CD14-positive monocyte (primary cell): Measurements from ENCODE around the gene PPM1K. TPM values are rescaled to one million over a fixed set of nuclear protein-coding genes. Genes with fewer than 3 reads are reported as not detected.
A peak's percentile ranks its signal among the peaks of the same experiment; 100 is the strongest.

Experiments used
- DNase-seq, 3 donors: peaks; one replicate each; pipeline ENCODE4 v3.0.0-alpha.2; 2011 to 2022
- H2AFZ ChIP-seq: 2 replicates; pipeline ENCODE4 v1.6.0; 2012; ENCODE audit warnings: mild to moderate bottlenecking, low read depth, low read length, inconsistent platforms; ENCODE audit not compliant: insufficient read depth, poor library complexity, severe bottlenecking
- H3K27ac ChIP-seq, 2 donors: 1 replicate in 1 of 2; 2 replicates in 1 of 2; pipeline ENCODE4 v1.5.1; 2012 to 2013; ENCODE audit warnings: low read length in 2 of 2, control low read depth in 1 of 2, inconsistent platforms in 1 of 2, low read depth in 1 of 2, mild to moderate bottlenecking in 1 of 2
- H3K27me3 ChIP-seq, 2 donors: one replicate each; pipeline versions ENCODE4 v1.6.0 to v1.6.1; 2011 to 2013; ENCODE audit warnings: low read length in 2 of 2; ENCODE audit not compliant: control insufficient read depth in 2 of 2, insufficient read depth in 2 of 2
- H3K36me3 ChIP-seq, 2 donors: replicated peaks in 1 of 2; 1 replicate in 1 of 2; 2 replicates in 1 of 2; pipeline versions ENCODE4 v1.5.1 to v1.6.1; 2012 to 2013; ENCODE audit warnings: low read length in 2 of 2, control low read depth in 1 of 2, inconsistent platforms in 1 of 2, mild to moderate bottlenecking in 1 of 2; ENCODE audit not compliant: insufficient read depth in 2 of 2, control insufficient read depth in 1 of 2
- H3K4me1 ChIP-seq, 2 donors: 1 replicate in 1 of 2; 2 replicates in 1 of 2; pipeline versions ENCODE4 v1.5.1 to v1.6.1; 2012 to 2013; ENCODE audit warnings: low read length in 2 of 2, control low read depth in 1 of 2, inconsistent platforms in 1 of 2, mild to moderate bottlenecking in 1 of 2, moderate library complexity in 1 of 2; ENCODE audit not compliant: insufficient read depth in 2 of 2, control insufficient read depth in 1 of 2
- H3K4me2 ChIP-seq: replicated peaks from 2 replicates; pipeline ENCODE3; 2012; ENCODE audit warnings: low read length, moderate library complexity, mild to moderate bottlenecking; ENCODE audit not compliant: poor library complexity, severe bottlenecking; ENCODE audit errors: extremely low read depth
- H3K4me3 ChIP-seq, 3 experiments: fragments of 200-600 bp in 1 of 3; sonication (generic) in 1 of 3; replicated peaks in 1 of 3; 1 replicate in 2 of 3; 2 replicates in 1 of 3; pipeline ENCODE4 v1.5.1; 2011 to 2013; ENCODE audit warnings: low read length in 3 of 3, mild to moderate bottlenecking in 3 of 3, control low read depth in 2 of 3, low read depth in 2 of 3, inconsistent platforms in 1 of 3, moderate library complexity in 1 of 3
- H3K79me2 ChIP-seq: 2 replicates; pipeline ENCODE4 v1.6.0; 2012; ENCODE audit warnings: mild to moderate bottlenecking, control low read depth, inconsistent platforms, low read length, moderate library complexity; ENCODE audit not compliant: insufficient read depth
- H3K9ac ChIP-seq: 2 replicates; pipeline ENCODE4 v1.6.0; 2017; ENCODE audit warnings: low read length, mild to moderate bottlenecking; ENCODE audit not compliant: insufficient read depth, poor library complexity, severe bottlenecking
- H3K9me3 ChIP-seq, 2 donors: replicated peaks in 1 of 2; 1 replicate in 1 of 2; 2 replicates in 1 of 2; pipeline versions ENCODE4 v1.5.1 to v1.6.1; 2012 to 2013; ENCODE audit warnings: low read length in 2 of 2, control low read depth in 1 of 2; ENCODE audit not compliant: control insufficient read depth in 1 of 2, insufficient read depth in 1 of 2
- H4K20me1 ChIP-seq: 2 replicates; pipeline ENCODE4 v1.6.0; 2012; ENCODE audit warnings: mild to moderate bottlenecking, low read length, control low read depth, moderate library complexity; ENCODE audit not compliant: insufficient read depth
- H3K27ac Mint-ChIP-seq, 7 donors: one replicate each; pipeline ENCODE4 v1.8.0; 2020; ENCODE audit warnings: mild to moderate bottlenecking in 7 of 7, mixed read lengths in 7 of 7, moderate library complexity in 6 of 7, inconsistent platforms in 2 of 7
- H3K27me3 Mint-ChIP-seq, 3 donors: one replicate each; pipeline ENCODE4 v1.8.0; 2021 to 2022; ENCODE audit warnings: low read depth in 3 of 3, mild to moderate bottlenecking in 3 of 3, mixed read lengths in 3 of 3, moderate library complexity in 3 of 3, inconsistent platforms in 1 of 3
- H3K36me3 Mint-ChIP-seq, 2 donors: one replicate each; pipeline ENCODE4 v1.8.0; 2020; ENCODE audit warnings: mixed read lengths in 2 of 2, inconsistent platforms in 1 of 2, mild to moderate bottlenecking in 1 of 2
- H3K4me1 Mint-ChIP-seq: one replicate; pipeline ENCODE4 v1.8.0; 2020; ENCODE audit warnings: mild to moderate bottlenecking, mixed read lengths
- H3K4me3 Mint-ChIP-seq, 2 donors: one replicate each; pipeline ENCODE4 v1.8.0; 2020; ENCODE audit warnings: mild to moderate bottlenecking in 2 of 2, mixed read lengths in 2 of 2, moderate library complexity in 1 of 2
- H3K9me3 Mint-ChIP-seq, 7 donors: one replicate each; pipeline ENCODE4 v1.8.0; 2020 to 2022; ENCODE audit warnings: mixed read lengths in 7 of 7, mild to moderate bottlenecking in 6 of 7, moderate library complexity in 6 of 7, inconsistent platforms in 2 of 7
- CTCF ChIP-seq: fragments of 200-600 bp; IDR thresholded peaks from one replicate; pipeline ENCODE4 v1.8.0; 2022; ENCODE audit warnings: antibody characterized with exemption, mild to moderate bottlenecking
- WGBS: methylation state at CpG from one replicate; pipeline ENCODE4 v1.1.5; 2013; ENCODE audit warnings: missing lambda C conversion rate; ENCODE audit not compliant: insufficient coverage; 5-methylcytosine and 5-hydroxymethylcytosine counted together
- intact Hi-C, 2 donors: fragments of 100-400 bp; cut with micrococcal nuclease; formaldehyde crosslinking; loops; one replicate each; pipeline versions ENCODE4 v1.15.0 to v1.15.1; 2023
- polyA plus RNA-seq, 3 donors: library from polyadenylated mRNA; depleted of rRNA in 1 of 3; unstranded in 2 of 3; stranded (reverse) in 1 of 3; fragments of 300-500 nt in 2 of 3; fragments of >200 nt in 1 of 3; fragmentation: Illumina TruSeq in 2 of 3; gene quantifications; 1 replicate in 2 of 3; 2 replicates in 1 of 3; pipeline ENCODE4 v1.2.3, GENCODE V29; 2012 to 2021

The PPM1K gene
- polyA plus RNA-seq, 3 donors = 5.7 to 11.0 (median 7.0) TPM

- Histone ChIP-seq H3K27ac (no peak overlapping the region), H3K4me2 (no peak overlapping the region), H4K20me1 (no peaks in the 10 kb centered on the region), H3K27me3 (no peaks in the 10 kb centered on the region), H3K9me3 (no peaks in the 10 kb centered on the region), H3K4me3 (no peak overlapping the region), H3K9ac (no peak overlapping the region), H2AFZ (peak overlapping the region; percentile 74), H3K79me2 (no peaks in the 10 kb centered on the region), H3K4me1 (peaks cover 0 to 4% of the 10 kb centered on the region in 2 donors), H3K36me3 (no peaks in the 10 kb centered on the region)
- Mint-ChIP-seq H3K27ac (peak overlapping the region in 1 of 7 donors; percentile 59), H3K27me3 (peaks cover 0 to 2% (median 0%) of the 10 kb centered on the region in 3 donors), H3K36me3 (no peaks in the 10 kb centered on the region), H3K9me3 (peaks cover 0 to 1% (median 0%) of the 10 kb centered on the region in 7 donors), H3K4me1 (peaks cover 18% of the 10 kb centered on the region), H3K4me3 (no peak overlapping the region)
- intact Hi-C loops = no loop called here
- TF ChIP-seq CTCF = no peak
- 95% methylated on average over 10 of the region's 13 CpGs for WGBS
- no peak for DNase-seq
Observed at GRCh38 chr4:88244056-88244455, 40.3 kb downstream of the PPM1K start.

- no peak overlapping the region for H3K27ac ChIP-seq
- intact Hi-C loops = no loop called here
- no peaks in the 10 kb centered on the region for H3K27me3 ChIP-seq
- Mint-ChIP-seq H3K36me3 (no peaks in the 10 kb centered on the region), H3K9me3 (peaks cover 0 to 5% (median 3%) of the 10 kb centered on the region in 7 donors), H3K4me1 (peaks cover 18% of the 10 kb centered on the region), H3K27ac (no peak overlapping the region), H3K4me3 (no peak overlapping the region), H3K27me3 (peaks cover 0 to 2% (median 0%) of the 10 kb centered on the region in 3 donors)
- H3K79me2 ChIP-seq = no peaks in the 10 kb centered on the region
- H4K20me1 ChIP-seq = no peaks in the 10 kb centered on the region
- no peak overlapping the region for H3K4me2 ChIP-seq
- 100% methylated on average over 1 of the region's 1 CpG for WGBS
- DNase-seq = no peak
- no peak overlapping the region for H3K9ac ChIP-seq
- no peaks in the 10 kb centered on the region for H3K36me3 ChIP-seq
- no peaks in the 10 kb centered on the region for H3K9me3 ChIP-seq
- no peak overlapping the region for H3K4me3 ChIP-seq
- no peak overlapping the region for H2AFZ ChIP-seq
- TF ChIP-seq CTCF = no peak
- peaks cover 0 to 4% of the 10 kb centered on the region in 2 donors for H3K4me1 ChIP-seq
Observed at GRCh38 chr4:88242144-88242543, 42.2 kb downstream of the PPM1K start.
